IgD-negative memory B cell (primary cell): ENCODE data around the gene PLCH2. TPM values are rescaled to one million over a fixed set of nuclear protein-coding genes. Genes with fewer than 3 reads are reported as not detected.
A peak's percentile ranks its signal among the peaks of the same experiment; 100 is the strongest.

Source experiments
- H3K27ac Mint-ChIP-seq, 3 donors: one replicate each; pipeline ENCODE4 v1.8.0; 2020 to 2022; ENCODE audit warnings: mild to moderate bottlenecking in 3 of 3, mixed read lengths in 3 of 3, moderate library complexity in 1 of 3
- H3K27me3 Mint-ChIP-seq: one replicate; pipeline ENCODE4 v1.8.0; 2021; ENCODE audit warnings: mixed read lengths
- H3K36me3 Mint-ChIP-seq: one replicate; pipeline ENCODE4 v1.8.0; 2020; ENCODE audit warnings: mild to moderate bottlenecking, mixed read lengths
- H3K4me1 Mint-ChIP-seq, 3 donors: one replicate each; pipeline ENCODE4 v1.8.0; 2020 to 2022; ENCODE audit warnings: mixed read lengths in 3 of 3, mild to moderate bottlenecking in 1 of 3
- H3K4me3 Mint-ChIP-seq, 4 donors: one replicate each; pipeline ENCODE4 v1.8.0; 2020 to 2022; ENCODE audit warnings: mild to moderate bottlenecking in 4 of 4, mixed read lengths in 4 of 4, moderate library complexity in 3 of 4
- H3K9me3 Mint-ChIP-seq, 3 donors: one replicate each; pipeline ENCODE4 v1.8.0; 2020 to 2021; ENCODE audit warnings: mixed read lengths in 3 of 3, mild to moderate bottlenecking in 1 of 3
- polyA plus RNA-seq: library from polyadenylated mRNA; unstranded; fragments of 300-500 nt; fragmentation: Illumina TruSeq; gene quantifications from one replicate; pipeline ENCODE4 v1.2.3, GENCODE V29; 2021

The PLCH2 gene
- polyA plus RNA-seq, 1 donor from 2014 or later = 0.66 TPM

- peaks cover 2 to 6% (median 4%) of the 10 kb centered on the region in 3 donors for H3K4me1 Mint-ChIP-seq
- H3K4me3 Mint-ChIP-seq = peak overlapping the region in 1 of 4 donors; percentile 77
- peaks cover 22% of the 10 kb centered on the region for H3K27me3 Mint-ChIP-seq
- H3K9me3 Mint-ChIP-seq = no peaks in the 10 kb centered on the region
- H3K27ac Mint-ChIP-seq = peak overlapping the region in 1 of 3 donors; percentile 6
- H3K36me3 Mint-ChIP-seq = no peaks in the 10 kb centered on the region
Observed at GRCh38 chr1:2533365-2533764, 57.3 kb downstream of the PLCH2 start.

GRCh38 chr1:2534315-2534686 is 58.2 kb downstream of the PLCH2 start:
- peaks cover 16% of the 10 kb centered on the region for H3K27me3 Mint-ChIP-seq

GRCh38 chr1:2534687-2535441 is 58.8 kb downstream of the PLCH2 start:
- H3K27me3 Mint-ChIP-seq = peaks cover 16% of the 10 kb centered on the region
- peak overlapping the region in 1 of 4 donors; percentile 10 for H3K4me3 Mint-ChIP-seq
- no peaks in the 10 kb centered on the region for H3K36me3 Mint-ChIP-seq
- no peaks in the 10 kb centered on the region for H3K9me3 Mint-ChIP-seq
- H3K27ac Mint-ChIP-seq = no peak overlapping the region
- H3K4me1 Mint-ChIP-seq = peaks cover 0 to 2% (median 1%) of the 10 kb centered on the region in 3 donors

More at GRCh38 chr1:2534315-2534686, 58.2 kb downstream of the PLCH2 start:
- peaks cover 0 to 2% (median 1%) of the 10 kb centered on the region in 3 donors for H3K4me1 Mint-ChIP-seq
- no peaks in the 10 kb centered on the region for H3K36me3 Mint-ChIP-seq
- H3K27ac Mint-ChIP-seq = no peak overlapping the region
- no peak overlapping the region for H3K4me3 Mint-ChIP-seq
- no peaks in the 10 kb centered on the region for H3K9me3 Mint-ChIP-seq

DNA sequence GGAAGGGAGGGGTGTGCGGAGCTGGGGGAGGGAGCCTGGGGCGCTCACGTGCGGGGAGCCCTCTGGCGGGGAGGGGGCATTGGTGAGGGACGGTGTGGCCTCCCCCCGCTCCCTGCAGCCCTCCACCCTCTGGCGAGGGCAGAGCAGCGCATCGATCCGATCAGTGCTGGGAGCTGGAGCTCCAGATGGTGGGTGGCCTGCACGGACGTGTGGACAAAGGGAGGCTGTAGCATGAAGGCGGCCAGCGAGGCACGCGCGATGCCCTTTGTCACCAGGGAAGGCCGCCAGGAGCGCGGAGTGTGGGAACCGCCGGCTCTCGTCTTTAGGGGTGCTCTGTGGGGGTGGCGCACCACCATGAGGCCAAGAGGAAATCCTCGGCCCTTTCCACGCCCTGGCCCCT is 59.4 kb downstream of the PLCH2 start:
- Mint-ChIP-seq H3K27me3 (peaks cover 16% of the 10 kb centered on the region), H3K4me1 (peaks cover 0 to 2% (median 1%) of the 10 kb centered on the region in 3 donors), H3K4me3 (no peak overlapping the region), H3K36me3 (no peaks in the 10 kb centered on the region), H3K9me3 (no peaks in the 10 kb centered on the region), H3K27ac (no peak overlapping the region)

GRCh38 chr1:2535981-2536380 is 59.9 kb downstream of the PLCH2 start:
- Mint-ChIP-seq H3K4me1 (peaks cover 0 to 2% (median 0%) of the 10 kb centered on the region in 3 donors), H3K4me3 (no peak overlapping the region), H3K9me3 (no peaks in the 10 kb centered on the region), H3K27ac (peak overlapping the region in 1 of 3 donors; percentile 4), H3K27me3 (peaks cover 13% of the 10 kb centered on the region), H3K36me3 (no peaks in the 10 kb centered on the region)

DNA sequence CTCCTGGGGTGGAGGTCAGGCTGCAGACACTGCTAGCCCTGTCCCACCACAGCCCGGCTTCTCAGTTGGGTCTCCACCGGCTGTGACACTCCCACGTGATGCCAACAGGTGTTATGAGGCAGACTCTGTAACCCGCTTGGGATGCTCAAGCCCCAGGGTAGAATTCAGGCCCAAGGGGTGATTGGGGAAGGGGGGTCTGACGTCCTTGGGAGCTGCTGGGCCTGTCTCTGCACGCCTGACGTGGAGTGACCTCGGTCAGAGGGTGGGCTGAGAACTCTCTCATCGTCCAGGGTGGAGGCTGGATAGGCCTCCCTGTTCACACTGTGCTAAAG is 61.7 kb downstream of the PLCH2 start:
- H3K4me3 Mint-ChIP-seq = no peak overlapping the region
- H3K27ac Mint-ChIP-seq = no peak overlapping the region
- H3K4me1 Mint-ChIP-seq = peaks cover 0 to 2% (median 0%) of the 10 kb centered on the region in 3 donors
- peaks cover 13% of the 10 kb centered on the region for H3K27me3 Mint-ChIP-seq
- H3K36me3 Mint-ChIP-seq = no peaks in the 10 kb centered on the region
- H3K9me3 Mint-ChIP-seq = no peaks in the 10 kb centered on the region

DNA sequence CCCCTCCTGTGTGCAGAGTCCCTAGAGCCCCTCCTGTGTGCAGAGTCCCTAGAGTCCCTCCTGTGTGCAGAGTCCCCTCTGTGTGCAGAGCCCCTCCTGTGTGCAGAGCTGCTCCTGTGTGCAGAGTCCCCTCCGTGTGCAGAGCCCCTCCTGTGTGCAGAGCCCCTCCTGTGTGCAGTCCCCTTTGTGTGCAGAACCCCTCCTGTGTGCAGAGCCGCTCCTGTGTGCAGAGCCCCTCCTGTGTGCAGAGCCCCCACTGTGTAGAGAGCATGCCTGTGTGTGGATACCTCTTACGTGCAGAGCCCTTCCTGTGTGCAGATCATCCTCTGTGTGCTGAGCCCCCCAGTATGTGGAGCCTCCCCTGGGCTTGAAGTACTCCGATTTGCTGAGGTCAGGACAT is 62.3 kb downstream of the PLCH2 start:
- Mint-ChIP-seq H3K4me3 (no peak overlapping the region), H3K27ac (peak overlapping the region in 1 of 3 donors; percentile 39), H3K27me3 (peaks cover 11% of the 10 kb centered on the region), H3K4me1 (peaks cover 0 to 2% (median 0%) of the 10 kb centered on the region in 3 donors), H3K9me3 (no peaks in the 10 kb centered on the region), H3K36me3 (no peaks in the 10 kb centered on the region)

- Mint-ChIP-seq H3K27ac (peak overlapping the region in 1 of 3 donors; percentile 39), H3K36me3 (no peaks in the 10 kb centered on the region), H3K27me3 (peaks cover 11% of the 10 kb centered on the region), H3K4me3 (no peak overlapping the region), H3K9me3 (no peaks in the 10 kb centered on the region), H3K4me1 (peaks cover 0 to 2% (median 0%) of the 10 kb centered on the region in 3 donors)
Observed at GRCh38 chr1:2538872-2539271, 62.8 kb downstream of the PLCH2 start.

- Mint-ChIP-seq H3K9me3 (no peaks in the 10 kb centered on the region), H3K27ac (peak overlapping the region in 1 of 3 donors; percentile 39), H3K4me1 (peaks cover 0 to 2% (median 0%) of the 10 kb centered on the region in 3 donors), H3K27me3 (peaks cover 9% of the 10 kb centered on the region), H3K36me3 (no peaks in the 10 kb centered on the region), H3K4me3 (no peak overlapping the region)
Observed at GRCh38 chr1:2539312-2539907, 63.3 kb downstream of the PLCH2 start.

GRCh38 chr1:2540816-2541492 is 64.9 kb downstream of the PLCH2 start:
- Mint-ChIP-seq H3K27ac (no peak overlapping the region), H3K4me1 (no peaks in the 10 kb centered on the region), H3K9me3 (no peaks in the 10 kb centered on the region), H3K36me3 (no peaks in the 10 kb centered on the region), H3K4me3 (peak overlapping the region in 1 of 4 donors; percentile 51), H3K27me3 (peaks cover 6% of the 10 kb centered on the region)

GRCh38 chr1:2541619-2542245 is 65.6 kb downstream of the PLCH2 start:
- Mint-ChIP-seq H3K27me3 (peaks cover 6% of the 10 kb centered on the region), H3K4me1 (no peaks in the 10 kb centered on the region), H3K36me3 (no peaks in the 10 kb centered on the region), H3K9me3 (no peaks in the 10 kb centered on the region), H3K27ac (peak overlapping the region in 1 of 3 donors; percentile 73), H3K4me3 (peak overlapping the region in 2 of 4 donors; percentile 9 to 51)

DNA sequence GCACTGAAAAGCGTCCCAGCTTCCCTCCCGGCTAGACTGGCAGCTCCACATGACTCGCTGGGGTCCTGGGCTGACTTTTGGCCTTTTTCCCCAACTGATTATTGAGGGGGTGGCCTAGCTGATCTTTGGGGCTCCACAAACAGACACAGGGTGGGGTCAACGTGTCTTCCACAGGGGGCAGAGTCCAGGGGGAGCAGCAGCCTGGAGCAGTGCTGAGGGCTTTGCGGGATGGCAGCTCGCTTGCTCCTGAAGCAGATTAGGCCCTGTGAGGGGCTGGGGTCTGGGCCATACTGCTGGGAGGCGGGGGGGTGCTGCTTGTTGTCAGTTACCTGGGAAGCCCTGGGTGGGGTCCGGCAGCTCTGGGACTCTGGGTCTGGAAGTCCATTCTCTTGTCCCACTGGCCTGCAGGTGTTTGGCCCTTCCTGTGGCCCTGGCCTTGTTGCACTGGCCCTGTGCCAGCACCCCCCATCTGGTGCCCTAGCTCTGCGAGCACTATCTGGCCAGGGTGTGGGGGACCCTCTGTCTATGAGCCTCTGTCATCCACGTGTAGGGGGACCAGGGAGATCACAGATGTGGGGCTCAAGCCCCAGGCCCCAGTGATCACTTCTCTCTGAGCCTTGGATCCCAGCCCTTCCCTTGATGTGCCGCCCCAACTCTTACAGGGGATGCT is 66.3 kb downstream of the PLCH2 start:
- Mint-ChIP-seq H3K4me3 (no peak overlapping the region), H3K27ac (peak overlapping the region in 1 of 3 donors; percentile 73), H3K9me3 (no peaks in the 10 kb centered on the region), H3K36me3 (no peaks in the 10 kb centered on the region), H3K4me1 (peaks cover 0 to 2% (median 0%) of the 10 kb centered on the region in 3 donors), H3K27me3 (peaks cover 6% of the 10 kb centered on the region)

DNA sequence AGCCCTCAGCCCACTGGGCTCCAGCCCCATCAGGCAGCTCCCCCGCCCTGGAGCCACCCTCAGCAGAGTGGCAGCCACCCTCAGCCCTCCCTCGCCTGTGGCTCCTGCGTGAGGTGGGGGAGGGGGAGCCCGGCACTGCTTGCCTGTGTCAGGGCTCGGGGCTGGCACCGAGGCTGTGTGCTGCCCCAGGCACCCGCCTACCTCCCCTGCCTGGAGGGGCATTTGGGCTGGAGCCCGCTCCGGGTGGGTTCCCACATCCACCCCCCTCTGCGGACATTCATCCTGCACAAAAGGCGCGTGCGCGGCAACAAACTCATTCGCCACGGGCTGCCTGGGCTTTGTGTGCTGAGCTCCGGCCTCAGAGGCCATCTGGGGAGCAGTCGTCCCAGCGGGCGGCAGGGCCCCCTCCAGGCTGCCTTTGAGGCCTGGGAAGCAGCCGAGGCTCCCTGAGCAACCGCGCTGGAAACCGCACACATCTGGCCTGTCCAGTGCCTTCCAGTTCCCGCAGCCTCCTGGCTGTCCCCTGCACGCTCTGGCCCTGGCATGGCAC is 67.5 kb downstream of the PLCH2 start:
- Mint-ChIP-seq H3K9me3 (no peaks in the 10 kb centered on the region), H3K27me3 (peaks cover 6% of the 10 kb centered on the region), H3K4me3 (no peak overlapping the region), H3K27ac (no peak overlapping the region), H3K36me3 (no peaks in the 10 kb centered on the region), H3K4me1 (peaks cover 0 to 9% (median 2%) of the 10 kb centered on the region in 3 donors)

- H3K4me3 Mint-ChIP-seq = peak overlapping the region in 2 of 4 donors; percentile 23 to 57
Observed at GRCh38 chr1:2544093-2544874, 68.2 kb downstream of the PLCH2 start.

More at GRCh38 chr1:2544093-2544874, 68.2 kb downstream of the PLCH2 start:
- H3K27ac Mint-ChIP-seq = peak overlapping the region in 1 of 3 donors; percentile 98
- no peaks in the 10 kb centered on the region for H3K36me3 Mint-ChIP-seq
- H3K4me1 Mint-ChIP-seq = peaks cover 0 to 12% (median 2%) of the 10 kb centered on the region in 3 donors
- peaks cover 6% of the 10 kb centered on the region for H3K27me3 Mint-ChIP-seq
- H3K9me3 Mint-ChIP-seq = no peaks in the 10 kb centered on the region
